Measurements from ENCODE around the gene CCDC102A.

GRCh38 chr16:57518922-57519321 is 17.4 kb downstream of the CCDC102A start:
- TF ChIP-seq POLR2AphosphoS5 (IDR thresholded peaks at IDR 0.05) (no peak), CTCF (IDR thresholded peaks at IDR 0.05) (no peak), POLR2A (IDR thresholded peaks at IDR 0.05) (no peak)
